Breast epithelium (tissue), 3 donors: ENCODE data around the gene TRA2B.

Experiments used
- CTCF ChIP-seq, 3 donors: fragments of 450-650 bp; IDR thresholded peaks; one replicate each; pipeline ENCODE4 v1.5.1; 2016 to 2017; ENCODE audit warnings: antibody characterized with exemption in 3 of 3, mild to moderate bottlenecking in 3 of 3, moderate library complexity in 3 of 3
- POLR2A ChIP-seq: fragments of 450-650 bp; IDR thresholded peaks from one replicate; pipeline ENCODE4 v1.6.1; 2016; ENCODE audit warnings: antibody characterized with exemption, mild to moderate bottlenecking, moderate library complexity
- POLR2AphosphoS5 ChIP-seq, 3 donors: sonication (generic); formaldehyde crosslinking; IDR thresholded peaks; one replicate each; pipeline ENCODE4 v1.6.1; 2017; ENCODE audit warnings: antibody characterized with exemption in 3 of 3

- TF ChIP-seq CTCF (IDR thresholded peaks at IDR 0.05), result no peak
- no peak for TF ChIP-seq POLR2A
- no peak for TF ChIP-seq POLR2AphosphoS5 (IDR thresholded peaks at IDR 0.05)
Observed at GRCh38 chr3:185942396-185942795, 4.6 kb upstream of the TRA2B start.
